CD8-positive, alpha-beta memory T cell (primary cell): Measurements from ENCODE around the gene PCDHGB6. TPM values are rescaled to one million over a fixed set of nuclear protein-coding genes. Genes with fewer than 3 reads are reported as not detected.
A peak's percentile ranks its signal among the peaks of the same experiment; 100 is the strongest.
"Not testable (repeated sequence)": the region's sequence is repeated elsewhere in the genome, so short reads cannot be mapped to it uniquely, and the experiment has no call there.

Experiments used
- CTCF ChIA-PET: fragments of 350-600 bp; sonication (Branson Sonifier 250); formaldehyde crosslinking; loops from one replicate; lab custom pipeline; 2021; ENCODE audit warnings: antibody characterized with exemption; lab: Charles Lee
- POLR2A ChIA-PET: fragments of 350-600 bp; sonication (Branson Sonifier 250); formaldehyde crosslinking; loops from one replicate; lab custom pipeline; 2021; ENCODE audit warnings: antibody characterized with exemption; lab: Charles Lee
- DNase-seq, 5 donors: peaks; one replicate each; pipeline versions ENCODE4 v3.0.0 to v3.0.0-alpha.2; 2020 to 2022; ENCODE audit warnings: mixed read lengths in 1 of 5
- H3K27ac ChIP-seq: one replicate; pipeline ENCODE4 v1.7.0; 2013; ENCODE audit warnings: low read depth, mild to moderate bottlenecking, low read length, moderate library complexity
- H3K27me3 ChIP-seq: 2 replicates; pipeline ENCODE4 v1.7.0; 2013; ENCODE audit warnings: low read length, mild to moderate bottlenecking; ENCODE audit not compliant: insufficient read depth, poor library complexity, severe bottlenecking
- H3K36me3 ChIP-seq: 2 replicates; pipeline ENCODE4 v1.7.0; 2013; ENCODE audit warnings: mild to moderate bottlenecking, low read length, moderate library complexity; ENCODE audit not compliant: insufficient read depth
- H3K4me1 ChIP-seq: 2 replicates; pipeline ENCODE4 v1.7.0; 2013; ENCODE audit warnings: mild to moderate bottlenecking, low read length, moderate library complexity; ENCODE audit not compliant: insufficient read depth
- H3K4me3 ChIP-seq: 2 replicates; pipeline ENCODE4 v1.7.0; 2013; ENCODE audit warnings: mild to moderate bottlenecking, low read length
- H3K9me3 ChIP-seq: 2 replicates; pipeline ENCODE4 v1.7.0; 2013; ENCODE audit warnings: mild to moderate bottlenecking, low read length
- H3K27ac Mint-ChIP-seq, 8 donors: one replicate each; pipeline ENCODE4 v1.8.0; 2020 to 2021; ENCODE audit warnings: mixed read lengths in 8 of 8, mild to moderate bottlenecking in 6 of 8, inconsistent platforms in 3 of 8, moderate library complexity in 3 of 8
- H3K27me3 Mint-ChIP-seq, 2 donors: one replicate each; pipeline ENCODE4 v1.8.0; 2020 to 2021; ENCODE audit warnings: mixed read lengths in 2 of 2, mild to moderate bottlenecking in 1 of 2, moderate library complexity in 1 of 2
- H3K36me3 Mint-ChIP-seq, 3 donors: one replicate each; pipeline ENCODE4 v1.8.0; 2020 to 2021; ENCODE audit warnings: mixed read lengths in 3 of 3, inconsistent platforms in 1 of 3, mild to moderate bottlenecking in 1 of 3
- H3K4me1 Mint-ChIP-seq, 3 donors: one replicate each; pipeline ENCODE4 v1.8.0; 2020 to 2021; ENCODE audit warnings: mixed read lengths in 3 of 3, inconsistent platforms in 1 of 3, mild to moderate bottlenecking in 1 of 3
- H3K4me3 Mint-ChIP-seq, 7 donors: one replicate each; pipeline ENCODE4 v1.8.0; 2020 to 2021; ENCODE audit warnings: mixed read lengths in 7 of 7, mild to moderate bottlenecking in 6 of 7, moderate library complexity in 4 of 7, inconsistent platforms in 2 of 7
- H3K9me3 Mint-ChIP-seq, 5 donors: one replicate each; pipeline ENCODE4 v1.8.0; 2020 to 2022; ENCODE audit warnings: mixed read lengths in 5 of 5, mild to moderate bottlenecking in 3 of 5, moderate library complexity in 2 of 5, inconsistent platforms in 1 of 5
- polyA plus RNA-seq: library from polyadenylated mRNA; unstranded; fragments of 300-500 nt; fragmentation: Illumina TruSeq; gene quantifications from one replicate; pipeline ENCODE4 v1.2.3, GENCODE V29; 2021
- total RNA-seq, 2 experiments: library from RNA; stranded (reverse); gene quantifications; one replicate each; pipeline ENCODE4 v1.2.3, GENCODE V29; 2021

The PCDHGB6 gene
- total and polyA plus RNA-seq, 3 experiments from 2014 or later: 0.11 to 0.25 (median 0.13) TPM

DNA sequence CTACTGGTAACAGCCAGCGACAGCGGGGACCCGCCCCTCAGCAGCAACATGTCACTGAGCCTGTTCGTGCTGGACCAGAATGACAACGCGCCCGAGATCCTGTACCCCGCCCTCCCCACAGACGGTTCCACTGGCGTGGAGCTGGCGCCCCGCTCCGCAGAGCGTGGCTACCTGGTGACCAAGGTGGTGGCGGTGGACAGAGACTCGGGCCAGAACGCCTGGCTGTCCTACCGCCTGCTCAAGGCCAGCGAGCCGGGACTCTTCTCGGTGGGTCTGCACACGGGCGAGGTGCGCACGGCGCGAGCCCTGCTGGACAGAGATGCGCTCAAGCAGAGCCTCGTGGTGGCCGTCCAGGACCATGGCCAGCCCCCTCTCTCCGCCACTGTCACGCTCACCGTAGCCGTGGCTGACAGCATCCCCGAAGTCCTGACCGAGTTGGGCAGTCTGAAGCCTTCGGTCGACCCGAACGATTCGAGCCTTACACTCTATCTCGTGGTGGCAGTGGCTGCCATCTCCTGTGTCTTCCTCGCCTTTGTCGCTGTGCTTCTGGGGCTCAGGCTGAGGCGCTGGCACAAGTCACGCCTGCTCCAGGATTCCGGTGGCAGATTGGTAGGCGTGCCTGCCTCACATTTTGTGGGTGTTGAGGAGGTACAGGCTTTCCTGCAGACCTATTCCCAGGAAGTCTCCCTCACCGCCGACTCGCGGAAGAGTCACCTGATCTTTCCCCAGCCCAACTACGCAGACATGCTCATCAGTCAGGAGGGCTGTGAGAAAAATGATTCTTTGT lies 13.2 kb upstream of the PCDHGB6 start:
- H3K27ac ChIP-seq, H3K4me3 ChIP-seq, H3K36me3 ChIP-seq, H3K4me1 Mint-ChIP-seq, H3K4me1 ChIP-seq, CTCF ChIA-PET, H3K4me3 Mint-ChIP-seq, DNase-seq, POLR2A ChIA-PET, H3K9me3 ChIP-seq: not testable (repeated sequence)
- H3K9me3 Mint-ChIP-seq: peaks cover 20 to 65% (median 56%) of the 10 kb centered on the region in 5 donors
- H3K27ac Mint-ChIP-seq: peak overlapping the region in 1 of 8 donors; percentile 89
- H3K27me3 ChIP-seq: peaks cover 22% of the 10 kb centered on the region
- peaks cover 59 to 61% of the 10 kb centered on the region in 2 donors for H3K27me3 Mint-ChIP-seq
- H3K36me3 Mint-ChIP-seq: peaks cover 2 to 15% (median 2%) of the 10 kb centered on the region in 3 donors

DNA sequence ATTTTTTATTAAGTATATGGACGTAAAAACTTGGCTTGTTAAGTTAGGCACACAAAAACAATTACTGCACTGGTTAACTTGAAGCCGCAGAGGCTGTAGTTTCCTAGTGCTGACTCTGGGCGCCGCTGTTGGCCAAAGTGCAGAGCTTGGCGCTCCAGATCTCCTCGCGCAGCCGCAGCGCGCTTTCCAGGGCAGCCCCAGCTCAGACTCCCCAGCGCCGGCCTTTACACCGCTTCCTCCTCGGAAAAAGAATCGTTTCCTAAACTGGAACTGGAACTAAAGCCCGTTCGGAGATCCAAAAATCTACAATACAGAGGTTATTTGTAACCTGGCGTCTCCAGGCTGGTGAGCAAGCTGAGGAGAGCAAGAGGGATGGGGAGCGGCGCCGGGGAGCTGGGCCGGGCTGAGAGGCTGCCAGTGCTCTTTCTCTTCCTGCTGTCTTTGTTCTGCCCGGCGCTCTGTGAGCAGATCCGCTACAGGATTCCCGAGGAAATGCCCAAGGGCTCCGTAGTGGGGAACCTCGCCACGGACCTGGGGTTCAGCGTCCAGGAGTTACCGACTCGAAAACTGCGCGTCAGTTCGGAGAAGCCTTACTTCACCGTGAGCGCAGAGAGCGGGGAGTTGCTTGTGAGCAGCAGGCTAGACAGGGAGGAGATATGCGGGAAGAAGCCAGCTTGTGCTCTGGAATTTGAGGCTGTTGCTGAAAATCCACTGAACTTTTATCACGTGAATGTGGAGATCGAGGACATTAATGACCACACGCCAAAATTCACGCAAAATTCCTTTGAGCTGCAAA lies 9.9 kb upstream of the PCDHGB6 start, which contains the start of gene PCDHGB5:
Gene PCDHGB5 (plus strand): TSS at position 192 of the 796 bp plus-strand sequence. CDS start 181 bp downstream, at position 373.
- DNase-seq, H3K27ac Mint-ChIP-seq, H3K4me3 ChIP-seq, H3K36me3 ChIP-seq, POLR2A ChIA-PET, H3K4me1 ChIP-seq, H3K4me1 Mint-ChIP-seq, H3K9me3 ChIP-seq, H3K27ac ChIP-seq: not testable (repeated sequence)
- H3K27me3 ChIP-seq: peaks cover 24% of the 10 kb centered on the region
- CTCF ChIA-PET: interaction anchor here (0.8 to 1.8 kb wide), 3 partner anchors 15 to 166 kb away, joined by 3 to 7 read pairs (median 3); partner anchors contain the start of genes PCDHGA10 and PCDHGB3
- H3K4me3 Mint-ChIP-seq: peak within 1 kb of the TSS in 4 of 7 donors; percentile 5 to 54 (median 40)
- H3K9me3 Mint-ChIP-seq: peaks cover 18 to 57% (median 52%) of the 10 kb centered on the region in 5 donors
- H3K27me3 Mint-ChIP-seq: peaks cover 55 to 56% of the 10 kb centered on the region in 2 donors
- peaks cover 0 to 13% (median 3%) of the 10 kb centered on the region in 3 donors for H3K36me3 Mint-ChIP-seq

DNA sequence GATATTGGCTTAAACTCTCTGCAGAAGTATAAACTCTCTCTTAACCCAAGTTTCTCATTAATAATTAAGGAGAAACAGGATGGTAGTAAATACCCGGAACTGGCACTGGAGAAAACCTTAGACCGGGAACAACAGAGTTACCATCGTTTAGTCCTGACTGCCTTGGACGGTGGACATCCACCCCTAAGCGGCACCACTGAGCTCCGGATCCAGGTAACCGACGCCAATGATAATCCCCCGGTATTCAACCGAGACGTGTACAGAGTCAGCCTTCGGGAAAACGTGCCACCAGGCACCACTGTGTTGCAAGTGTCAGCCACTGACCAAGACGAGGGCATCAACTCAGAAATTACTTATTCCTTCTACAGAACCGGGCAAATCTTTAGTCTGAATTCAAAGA lies 9.2 kb upstream of the PCDHGB6 start:
- peaks cover 21% of the 10 kb centered on the region for H3K27me3 ChIP-seq
- H3K4me1 ChIP-seq: no peaks in the 10 kb centered on the region
- Mint-ChIP-seq H3K4me1 (no peaks in the 10 kb centered on the region), H3K4me3 (no peak overlapping the region), H3K9me3 (peaks cover 17 to 55% (median 52%) of the 10 kb centered on the region in 5 donors), H3K27ac (no peak overlapping the region), H3K36me3 (peaks cover 0 to 11% (median 3%) of the 10 kb centered on the region in 3 donors), H3K27me3 (peaks cover 56 to 59% of the 10 kb centered on the region in 2 donors)
- H3K36me3 ChIP-seq: no peaks in the 10 kb centered on the region
- no peak overlapping the region for H3K27ac ChIP-seq
- no peak overlapping the region for H3K4me3 ChIP-seq
- CTCF ChIA-PET: interaction anchor here (0.8 to 1.8 kb wide), 2 partner anchors 14 to 165 kb away, joined by 3 to 7 read pairs; partner anchors contain the start of gene PCDHGA10
- DNase-seq: no peak
- no peaks in the 10 kb centered on the region for H3K9me3 ChIP-seq
- POLR2A ChIA-PET: no interaction called here

DNA sequence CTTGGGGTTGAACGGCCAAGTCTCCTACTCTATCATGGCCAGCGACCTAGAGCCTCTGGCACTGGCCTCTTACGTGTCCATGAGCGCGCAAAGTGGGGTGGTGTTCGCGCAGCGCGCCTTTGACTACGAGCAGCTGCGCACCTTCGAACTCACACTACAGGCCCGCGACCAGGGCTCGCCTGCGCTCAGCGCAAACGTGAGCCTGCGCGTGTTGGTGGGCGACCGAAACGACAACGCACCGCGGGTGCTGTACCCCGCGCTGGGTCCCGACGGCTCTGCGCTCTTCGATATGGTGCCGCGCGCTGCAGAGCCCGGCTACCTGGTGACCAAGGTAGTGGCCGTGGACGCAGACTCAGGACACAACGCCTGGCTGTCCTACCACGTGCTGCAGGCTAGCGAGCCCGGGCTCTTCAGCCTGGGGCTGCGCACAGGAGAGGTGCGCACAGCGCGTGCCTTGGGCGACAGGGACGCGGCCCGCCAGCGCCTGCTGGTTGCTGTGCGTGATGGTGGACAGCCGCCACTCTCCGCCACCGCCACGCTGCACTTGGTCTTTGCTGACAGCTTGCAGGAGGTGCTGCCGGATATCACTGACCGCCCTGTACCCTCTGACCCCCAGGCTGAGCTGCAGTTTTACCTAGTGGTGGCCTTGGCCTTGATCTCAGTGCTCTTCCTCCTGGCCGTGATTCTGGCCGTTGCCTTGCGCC lies 8.1 kb upstream of the PCDHGB6 start:
- DNase-seq: no peak
- Histone ChIP-seq H3K9me3 (no peaks in the 10 kb centered on the region), H3K36me3 (no peaks in the 10 kb centered on the region), H3K27me3 (peaks cover 18% of the 10 kb centered on the region), H3K4me3 (no peak overlapping the region), H3K27ac (no peak overlapping the region), H3K4me1 (no peaks in the 10 kb centered on the region)
- peaks cover 0 to 5% (median 3%) of the 10 kb centered on the region in 3 donors for H3K36me3 Mint-ChIP-seq
- H3K4me1 Mint-ChIP-seq: no peaks in the 10 kb centered on the region
- CTCF ChIA-PET: no interaction called here
- peak overlapping the region in 1 of 7 donors; percentile 54 for H3K4me3 Mint-ChIP-seq
- H3K9me3 Mint-ChIP-seq: peaks cover 14 to 56% (median 53%) of the 10 kb centered on the region in 5 donors
- H3K27ac Mint-ChIP-seq: no peak overlapping the region
- POLR2A ChIA-PET: no interaction called here
- peaks cover 57 to 62% of the 10 kb centered on the region in 2 donors for H3K27me3 Mint-ChIP-seq

DNA sequence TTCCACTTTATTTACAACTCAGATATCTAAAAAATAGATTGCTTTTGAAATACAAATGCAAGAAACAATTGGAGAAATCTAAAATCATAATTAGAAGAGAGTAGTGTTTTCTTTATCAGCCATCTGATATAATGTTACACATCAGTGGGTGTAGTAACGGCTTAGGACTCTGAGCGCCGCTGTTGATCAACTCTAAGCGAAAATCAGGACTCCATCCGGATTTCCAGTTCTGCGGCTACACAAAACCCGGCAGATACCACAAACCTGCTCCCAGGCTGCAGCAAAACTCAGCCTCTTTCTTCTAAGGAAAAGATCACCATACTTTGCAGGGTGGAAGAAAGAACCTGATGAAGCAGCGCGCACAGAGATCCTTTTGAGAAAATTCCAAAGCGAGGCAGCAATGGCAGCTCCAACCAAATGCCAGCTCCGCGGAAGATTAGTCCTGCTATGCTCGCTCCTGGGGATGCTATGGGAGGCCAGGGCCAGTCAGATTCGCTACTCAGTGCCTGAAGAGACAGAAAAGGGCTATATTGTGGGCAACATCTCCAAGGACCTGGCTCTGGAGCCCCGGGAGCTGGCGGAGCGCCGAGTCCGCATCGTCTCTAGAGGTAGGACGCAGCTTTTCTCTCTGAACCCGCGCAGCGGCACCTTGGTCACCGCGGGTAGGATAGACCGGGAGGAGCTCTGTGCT lies 5.1 kb upstream of the PCDHGB6 start, which contains the start of gene PCDHGA9:
Gene PCDHGA9 (plus strand): TSS at position 226 of the 691 bp plus-strand sequence. CDS start 175 bp downstream, at position 401.
- Histone ChIP-seq H3K4me3 (peak within 1 kb of the TSS; percentile 13), H3K27me3 (peaks cover 25% of the 10 kb centered on the region), H3K36me3 (no peaks in the 10 kb centered on the region), H3K4me1 (no peaks in the 10 kb centered on the region), H3K9me3 (no peaks in the 10 kb centered on the region), H3K27ac (no peak within 1 kb of the TSS)
- CTCF ChIA-PET: interaction anchor here (1.0 kb wide), 1 partner anchor 10 kb away, joined by 3 read pairs; the partner anchor contains the start of gene PCDHGA10
- H3K27me3 Mint-ChIP-seq: peaks cover 60 to 72% of the 10 kb centered on the region in 2 donors
- H3K27ac Mint-ChIP-seq: no peak within 1 kb of the TSS
- no peaks in the 10 kb centered on the region for H3K4me1 Mint-ChIP-seq
- H3K36me3 Mint-ChIP-seq: peaks cover 0 to 9% (median 3%) of the 10 kb centered on the region in 3 donors
- POLR2A ChIA-PET: no interaction called here
- DNase-seq: no peak
- H3K4me3 Mint-ChIP-seq: peak within 1 kb of the TSS in 5 of 7 donors; percentile 50 to 82 (median 60)
- H3K9me3 Mint-ChIP-seq: peaks cover 17 to 59% (median 46%) of the 10 kb centered on the region in 5 donors

DNA sequence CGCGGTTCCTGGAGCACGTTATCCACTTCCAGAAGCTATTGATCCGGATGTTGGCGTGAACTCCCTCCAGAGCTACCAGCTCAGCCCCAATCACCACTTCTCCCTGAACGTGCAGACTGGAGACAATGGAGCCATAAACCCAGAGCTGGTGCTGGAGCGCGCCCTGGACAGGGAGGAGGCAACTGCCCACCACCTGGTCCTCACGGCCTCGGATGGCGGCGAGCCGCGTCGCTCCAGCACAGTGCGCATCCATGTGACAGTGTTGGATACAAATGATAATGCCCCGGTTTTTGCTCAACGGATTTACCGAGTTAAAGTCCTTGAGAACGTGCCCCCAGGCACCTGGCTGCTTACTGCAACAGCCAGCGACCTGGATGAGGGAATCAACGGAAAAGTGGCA lies 4.4 kb upstream of the PCDHGB6 start:
- Histone ChIP-seq H3K4me3 (no peak overlapping the region), H3K36me3 (no peaks in the 10 kb centered on the region), H3K9me3 (no peaks in the 10 kb centered on the region), H3K27ac (no peak overlapping the region), H3K4me1 (no peaks in the 10 kb centered on the region), H3K27me3 (peaks cover 25% of the 10 kb centered on the region)
- H3K27ac Mint-ChIP-seq: no peak overlapping the region
- CTCF ChIA-PET: interaction anchor here (1.0 kb wide), 1 partner anchor 9 kb away, joined by 3 read pairs; the partner anchor contains the start of gene PCDHGA10
- POLR2A ChIA-PET: no interaction called here
- H3K27me3 Mint-ChIP-seq: peaks cover 64 to 77% of the 10 kb centered on the region in 2 donors
- H3K36me3 Mint-ChIP-seq: peaks cover 0 to 12% (median 3%) of the 10 kb centered on the region in 3 donors
- no peak for DNase-seq
- no peak overlapping the region for H3K4me3 Mint-ChIP-seq
- H3K9me3 Mint-ChIP-seq: peaks cover 17 to 64% (median 49%) of the 10 kb centered on the region in 5 donors
- H3K4me1 Mint-ChIP-seq: peaks cover 0 to 2% (median 0%) of the 10 kb centered on the region in 3 donors
